ENCODE data around the gene FHAD1.
"Not testable (repeated sequence)": the region's sequence is repeated elsewhere in the genome, so short reads cannot be mapped to it uniquely, and the experiment has no call there.

FHAD1 gene

DNA sequence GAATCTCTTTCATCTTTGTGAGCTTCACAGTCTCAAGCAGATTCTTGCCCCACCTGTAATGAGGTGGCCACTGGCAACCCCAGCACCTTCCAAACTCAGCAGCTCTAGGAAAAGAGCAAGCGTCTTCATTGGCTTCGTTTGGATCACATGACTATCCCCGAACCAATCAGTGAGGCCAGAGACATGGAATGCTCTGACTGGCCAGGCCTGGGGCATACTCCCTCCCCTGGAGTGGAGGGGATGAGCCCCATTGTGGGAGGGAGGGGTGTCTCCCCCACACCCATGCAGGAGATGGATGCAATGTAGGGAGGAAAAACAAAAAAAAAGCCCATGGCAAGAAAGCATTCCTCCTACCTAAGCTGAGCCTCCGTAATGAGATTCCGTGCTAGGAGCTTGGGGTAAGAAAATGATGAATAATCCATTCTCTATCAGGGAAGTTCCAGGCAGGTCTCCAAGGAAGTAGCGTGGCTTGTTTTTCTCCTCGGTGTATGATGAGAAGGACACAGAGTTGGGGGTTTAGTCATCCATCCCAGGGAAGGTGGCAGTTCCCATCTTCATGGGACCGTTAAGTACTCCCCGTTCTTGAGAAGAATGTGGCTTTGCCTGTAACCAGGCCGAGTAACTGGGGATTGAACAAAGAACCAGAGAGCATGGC is 32.7 kb downstream of the FHAD1 start:
- no peak for DNase-seq

DNA sequence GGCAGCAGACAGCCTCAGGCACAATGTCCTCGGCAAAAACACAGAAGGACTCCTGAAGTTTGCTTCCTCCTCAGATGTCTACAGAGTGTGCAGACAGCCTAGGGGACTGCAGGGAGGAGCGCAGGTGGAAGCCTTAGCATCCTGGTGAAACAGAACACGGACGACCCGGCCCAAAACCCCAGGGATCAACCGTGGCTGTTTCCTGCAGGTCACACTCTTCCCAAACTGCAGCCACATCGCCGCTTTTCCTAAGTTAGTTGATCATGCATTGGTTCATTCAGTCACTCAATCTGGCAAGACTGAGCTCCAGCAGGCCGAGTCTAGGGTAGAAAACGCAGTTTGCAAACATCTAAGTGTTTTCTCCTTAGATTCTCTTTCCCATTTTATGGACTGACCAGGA is 33.4 kb downstream of the FHAD1 start:
- DNase-seq = no peak

DNA sequence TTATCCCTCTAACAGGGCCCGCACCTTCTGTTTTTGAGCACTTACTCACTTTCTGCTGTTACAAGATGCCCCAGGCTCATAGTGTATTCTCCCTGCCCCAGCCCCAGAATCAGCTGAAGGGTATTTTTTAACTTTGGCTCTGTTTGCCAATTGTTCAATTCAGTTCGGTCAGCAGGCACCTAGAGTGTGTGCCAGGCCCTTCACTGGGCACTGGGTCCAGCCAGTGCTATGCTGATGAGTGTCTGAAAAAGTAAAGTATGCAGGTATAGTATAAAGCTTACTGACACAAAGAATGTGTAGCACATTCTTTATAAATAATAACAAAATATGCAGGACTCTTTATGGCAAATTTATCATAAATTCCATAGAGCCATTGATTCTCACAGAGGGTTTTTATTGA is 35.0 kb downstream of the FHAD1 start:
- no peak for DNase-seq

DNA sequence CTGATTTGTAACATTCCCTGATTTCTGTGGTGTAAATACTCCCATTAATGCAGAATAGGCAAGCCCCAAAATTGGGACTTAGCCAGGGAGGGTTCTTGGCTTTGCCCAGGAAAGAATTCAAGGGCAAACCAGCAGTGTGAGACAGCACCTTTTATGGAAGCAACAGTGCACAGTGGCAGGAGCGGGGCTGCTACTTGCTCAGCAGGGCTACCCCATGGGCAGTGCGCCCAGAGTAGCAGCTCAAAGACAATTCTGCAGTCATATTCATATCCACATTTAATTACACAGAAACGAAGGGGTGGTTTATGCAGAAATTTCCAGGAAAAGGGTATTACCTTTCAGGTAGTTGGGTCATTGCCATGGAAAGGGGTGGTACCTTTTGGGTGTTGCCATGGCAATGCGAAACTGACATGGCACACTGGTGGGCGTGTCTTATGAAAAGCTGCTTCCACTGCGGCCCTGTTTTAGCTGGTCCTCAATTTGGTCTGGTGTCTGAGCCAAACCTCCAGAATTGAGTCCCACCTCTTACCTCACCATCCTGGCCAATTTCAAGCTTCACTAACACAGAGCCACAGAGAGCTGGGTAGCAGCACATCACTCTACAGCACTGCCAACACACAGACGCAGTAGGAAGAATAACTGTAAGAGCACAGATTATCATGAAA is 35.9 kb downstream of the FHAD1 start:
- no peak for DNase-seq

DNA sequence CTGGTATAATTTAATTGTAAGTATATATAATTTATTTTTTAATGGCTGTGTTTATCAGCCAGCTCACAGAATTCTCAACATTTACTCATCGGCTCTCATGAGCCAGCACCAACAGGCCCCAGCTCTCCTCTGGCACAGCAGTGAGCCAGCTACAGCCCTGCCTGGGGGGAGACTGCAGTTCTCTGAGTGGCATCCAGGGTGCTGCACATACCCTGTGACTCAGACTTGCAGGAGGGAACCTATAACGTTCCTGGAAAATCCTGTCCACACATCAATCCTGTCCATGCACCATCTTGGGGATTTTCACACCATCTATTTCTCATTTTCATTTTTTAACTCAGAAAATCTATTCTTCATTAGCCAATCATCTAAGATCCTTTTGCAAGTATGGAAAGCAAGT is 36.5 kb downstream of the FHAD1 start:
- DNase-seq = no peak

DNA sequence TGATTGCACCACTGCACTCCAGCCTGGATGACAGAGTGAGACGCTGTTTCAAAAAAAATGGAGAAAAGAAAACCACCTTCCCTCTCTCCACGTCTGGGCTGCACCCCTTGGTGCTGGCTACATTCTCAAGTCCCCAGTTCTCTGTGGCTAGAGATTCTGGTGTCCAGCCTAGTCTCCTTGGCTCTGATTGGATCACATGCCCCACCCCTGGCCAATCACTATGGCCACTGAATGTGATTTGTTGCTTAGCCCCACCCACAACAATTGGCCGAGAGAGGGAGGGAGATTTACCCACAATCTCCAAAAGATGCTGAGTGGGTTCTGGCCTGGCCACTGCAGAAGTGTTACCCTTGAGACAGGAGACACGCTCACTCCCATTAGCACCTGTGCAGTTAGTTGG is 39.4 kb downstream of the FHAD1 start:
- no peak for DNase-seq

DNA sequence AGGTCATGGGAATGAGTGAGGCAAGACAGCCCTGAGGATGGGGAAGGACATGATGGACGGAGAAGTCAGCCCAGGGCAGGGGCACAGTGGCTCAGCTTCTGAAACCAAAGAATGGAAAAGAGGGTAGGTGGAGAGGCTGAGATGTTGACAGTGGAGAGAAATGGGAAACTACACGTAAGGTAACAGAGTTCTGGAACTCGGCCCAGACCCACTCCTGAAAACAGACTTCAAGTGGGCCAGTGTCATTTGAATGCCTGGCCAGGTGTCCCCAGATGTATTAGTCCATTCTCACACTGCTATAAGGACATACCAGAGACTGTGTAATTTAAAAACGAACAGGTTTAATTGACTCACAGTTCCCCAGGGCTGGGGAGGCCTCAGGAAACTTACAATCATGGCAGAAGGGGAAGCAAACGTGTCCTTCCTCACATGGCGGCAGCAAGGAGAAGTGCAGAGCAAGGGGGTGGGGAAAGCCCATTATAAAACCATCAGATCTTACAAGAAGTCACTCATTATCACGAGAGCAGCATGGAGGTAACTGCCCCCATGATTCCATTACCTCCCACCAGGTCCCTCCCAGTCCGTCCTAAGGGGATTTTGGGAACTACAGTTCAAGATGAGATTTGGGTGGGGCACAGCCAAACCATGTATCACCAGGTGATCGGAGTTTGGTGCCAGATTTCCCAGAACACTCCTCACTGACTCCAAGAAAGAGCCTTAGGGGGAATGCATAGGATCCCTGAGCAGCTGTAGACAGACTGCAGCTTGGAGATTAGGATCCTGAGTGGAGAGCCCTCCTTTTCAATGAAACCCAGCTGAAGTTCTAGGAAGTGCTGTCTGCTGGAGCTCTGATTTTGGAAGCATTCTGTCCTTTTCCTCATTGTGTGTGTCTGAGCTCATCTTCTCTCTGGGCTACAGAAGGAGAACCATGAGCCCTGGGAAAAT is 40.3 kb downstream of the FHAD1 start:
- DNase-seq = no peak

DNA sequence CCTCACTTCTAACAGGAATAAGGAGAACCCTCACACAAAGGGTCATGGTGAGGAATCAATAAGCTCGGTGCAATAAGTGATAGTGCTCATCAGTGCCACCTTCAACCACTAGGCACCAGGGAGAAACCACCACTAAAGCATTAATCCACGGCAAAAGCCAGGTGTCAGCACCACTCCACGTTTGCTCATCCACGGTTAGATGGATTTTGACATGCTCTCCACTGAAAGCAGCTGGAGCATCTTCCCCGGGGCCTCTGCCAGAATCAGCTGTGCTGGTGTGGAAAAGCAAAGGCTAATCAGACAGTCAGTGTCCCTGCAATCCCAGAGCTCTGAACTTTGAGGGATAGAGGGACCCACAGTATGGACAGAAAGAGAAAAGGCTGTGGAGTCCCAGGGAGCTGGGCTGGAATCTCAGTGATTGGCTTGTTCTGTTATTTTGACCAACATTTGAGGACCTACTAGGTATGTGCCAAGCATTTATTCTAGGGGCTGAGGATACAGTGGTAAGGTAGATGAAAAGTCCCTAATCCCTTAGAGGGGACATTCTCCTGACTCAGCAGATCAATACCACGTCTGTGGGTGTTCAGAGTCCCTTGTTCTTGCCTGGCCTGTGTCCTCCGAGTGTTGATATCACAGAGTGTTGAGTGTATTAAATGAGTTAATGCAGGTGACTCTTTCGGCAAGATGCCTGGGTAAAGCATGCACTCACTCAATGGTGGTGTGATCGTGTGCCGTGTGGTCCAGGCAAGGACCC is 41.3 kb downstream of the FHAD1 start:
- no peak for DNase-seq

DNA sequence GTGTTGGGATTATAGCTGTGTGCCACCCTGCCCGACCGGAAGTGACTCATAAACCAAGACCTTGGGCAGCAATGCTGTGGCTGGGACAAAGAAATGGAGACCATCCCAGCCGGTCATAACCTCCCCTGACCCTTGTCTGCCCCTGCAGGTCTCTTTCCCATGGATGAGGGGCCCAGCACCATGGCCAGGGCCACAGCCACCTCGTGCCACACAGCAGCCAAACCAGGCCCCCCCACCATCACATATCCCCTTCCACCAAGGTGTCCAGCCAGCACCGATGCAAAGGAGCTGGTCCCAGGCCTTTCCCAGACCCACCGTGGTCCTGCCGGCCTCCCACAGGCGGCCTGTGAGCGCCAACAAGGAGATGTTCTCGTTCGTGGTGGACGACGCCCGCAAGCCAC is 42.2 kb downstream of the FHAD1 start:
- DNase-seq = no peak

DNA sequence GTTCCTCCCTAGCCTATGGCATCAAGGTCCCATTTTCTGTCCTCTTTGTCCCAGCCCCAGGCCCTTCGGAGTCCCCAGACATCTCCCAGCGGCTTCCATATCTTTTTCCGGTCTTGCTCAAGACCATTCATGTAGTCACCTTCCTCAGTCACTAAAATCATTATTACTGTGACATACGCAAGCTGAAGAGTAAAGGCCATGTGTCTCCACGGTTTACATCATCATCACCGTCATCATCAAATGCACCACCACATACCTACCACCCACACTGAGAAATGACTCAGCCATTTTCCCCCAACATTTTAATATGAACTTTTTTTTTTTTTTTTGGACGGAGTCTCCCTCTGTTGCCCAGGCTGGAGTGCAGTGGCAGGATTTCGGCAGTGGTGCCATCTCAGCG is 43.4 kb downstream of the FHAD1 start:
- DNase-seq = no peak

DNA sequence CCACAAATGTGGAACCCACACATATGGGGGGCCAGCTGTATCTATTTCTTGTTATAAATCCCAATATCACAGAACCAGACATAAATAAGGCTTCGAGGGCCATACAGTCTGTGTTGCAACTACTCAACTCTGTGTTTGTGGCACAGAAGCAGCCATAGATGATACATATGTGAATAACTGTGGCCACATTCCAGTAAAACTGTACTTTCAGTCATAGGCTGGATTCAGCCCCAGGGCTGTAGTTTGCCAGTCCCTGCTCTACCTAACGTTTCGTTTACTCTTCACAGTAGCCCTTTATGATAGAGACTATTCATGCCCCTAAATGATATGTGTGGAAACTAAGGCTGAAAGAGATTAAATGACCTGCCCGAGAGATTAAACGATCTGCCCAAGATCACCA is 48.7 kb downstream of the FHAD1 start:
- DNase-seq = no peak

DNA sequence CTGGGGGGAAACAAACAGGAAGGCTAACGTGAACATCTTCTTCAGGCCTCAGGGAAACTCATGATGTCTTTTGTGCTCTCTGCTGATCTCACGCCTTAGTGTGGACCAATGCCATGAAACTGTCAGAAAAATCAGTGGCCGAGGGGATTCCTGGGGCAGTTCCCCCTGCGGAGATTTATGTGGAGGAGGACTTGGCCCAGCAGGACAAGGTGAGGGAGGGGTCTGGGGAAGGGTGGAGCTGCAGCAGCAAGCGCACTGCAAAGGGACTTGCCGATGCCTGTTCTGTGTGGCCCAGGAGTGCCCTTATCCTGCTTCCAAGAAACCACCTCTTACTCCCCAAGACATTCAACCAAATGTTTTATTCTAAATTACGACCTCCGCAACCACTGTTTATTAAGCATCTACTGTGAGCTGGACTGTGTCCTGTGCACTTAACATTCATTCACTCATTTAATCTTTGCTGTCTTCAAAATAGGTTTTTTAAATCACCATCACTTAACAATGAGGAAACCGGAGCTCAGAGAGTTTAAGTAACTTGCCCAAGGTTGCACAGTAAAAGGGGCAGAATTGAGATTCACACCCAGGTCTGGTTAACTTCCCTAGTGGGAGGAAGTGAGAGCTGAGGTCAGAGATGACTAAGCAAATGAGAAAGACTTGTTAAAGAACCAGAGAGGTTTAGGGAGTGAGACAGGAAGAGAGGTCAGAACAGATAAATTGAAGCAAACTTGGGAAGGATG is 49.7 kb downstream of the FHAD1 start:
- no peak for DNase-seq

DNA sequence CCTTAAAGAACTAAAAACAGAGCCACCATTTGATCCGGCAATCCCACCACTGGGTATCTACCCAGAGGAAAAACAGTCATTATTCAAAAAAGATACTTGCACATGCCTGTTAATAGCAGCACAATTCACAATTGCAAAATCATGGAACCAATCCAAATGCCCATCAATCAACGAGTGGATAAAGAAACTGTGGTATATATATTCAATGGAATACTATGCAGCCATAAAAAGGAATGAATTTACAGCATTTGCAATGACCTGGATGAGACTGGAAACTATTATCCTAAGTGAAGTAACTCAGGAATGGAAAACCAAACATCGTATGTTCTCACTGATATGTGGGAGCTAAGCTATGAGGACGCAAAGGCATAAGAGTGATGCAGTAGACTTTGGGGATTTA is 51.0 kb downstream of the FHAD1 start:
- not testable (repeated sequence) for DNase-seq

DNA sequence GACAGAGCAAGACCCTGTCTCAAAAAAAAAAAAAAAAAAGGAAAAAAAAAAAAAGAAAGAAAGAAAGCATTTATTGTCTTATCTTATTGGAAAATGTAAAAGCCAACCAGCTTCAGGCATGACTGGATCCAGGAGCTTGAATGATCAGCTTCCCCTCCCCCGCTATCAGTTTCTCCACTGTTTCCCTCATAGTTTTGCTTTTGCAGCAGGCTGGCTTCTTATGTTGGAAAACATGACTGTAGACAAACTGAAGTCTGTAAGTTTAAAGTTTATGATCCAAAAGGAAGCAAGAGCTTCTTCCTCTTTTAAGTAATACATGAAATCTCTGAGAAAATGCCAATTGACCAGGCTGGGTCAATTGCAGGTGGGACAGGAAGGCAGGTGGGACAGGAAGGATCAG is 52.2 kb downstream of the FHAD1 start:
- no peak for DNase-seq

DNA sequence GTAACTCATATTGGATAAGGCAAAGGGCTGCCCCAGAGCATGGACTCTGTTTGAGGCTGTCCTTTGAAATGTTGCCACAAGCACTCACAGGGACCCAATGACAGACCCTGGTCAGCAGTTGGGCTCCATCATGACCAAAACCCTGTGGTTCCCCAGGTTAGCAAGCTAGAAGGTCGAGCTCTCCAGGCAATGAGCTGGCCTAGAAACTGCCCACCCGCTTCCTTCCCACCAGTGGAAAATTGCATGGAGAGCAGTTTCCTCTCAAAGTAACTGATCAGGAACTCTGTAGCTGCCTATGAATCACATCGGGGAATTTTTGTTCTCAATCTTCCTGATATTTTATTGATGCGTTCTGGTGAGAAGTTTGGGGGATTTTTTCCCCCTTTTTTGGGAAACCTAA is 52.8 kb downstream of the FHAD1 start:
- DNase-seq = no peak

DNA sequence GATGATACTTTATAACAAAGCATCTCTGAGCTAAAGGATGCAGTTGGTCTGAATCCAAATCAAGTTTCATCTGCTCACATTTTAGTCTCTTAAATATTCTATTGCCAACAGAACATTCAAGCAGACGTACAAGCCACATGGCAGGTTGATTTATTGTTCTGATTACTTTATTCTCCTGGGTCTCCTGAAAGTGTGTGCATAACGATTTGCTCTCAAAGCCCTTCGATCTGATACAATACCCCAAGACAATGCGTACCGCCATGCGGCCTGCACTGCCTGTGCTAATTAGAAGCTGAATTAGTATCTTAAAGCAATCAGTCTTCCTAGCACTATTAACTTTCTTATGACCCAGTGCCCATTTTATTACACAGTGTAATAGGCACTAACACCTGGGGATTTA is 56.9 kb downstream of the FHAD1 start:
- DNase-seq = no peak

DNA sequence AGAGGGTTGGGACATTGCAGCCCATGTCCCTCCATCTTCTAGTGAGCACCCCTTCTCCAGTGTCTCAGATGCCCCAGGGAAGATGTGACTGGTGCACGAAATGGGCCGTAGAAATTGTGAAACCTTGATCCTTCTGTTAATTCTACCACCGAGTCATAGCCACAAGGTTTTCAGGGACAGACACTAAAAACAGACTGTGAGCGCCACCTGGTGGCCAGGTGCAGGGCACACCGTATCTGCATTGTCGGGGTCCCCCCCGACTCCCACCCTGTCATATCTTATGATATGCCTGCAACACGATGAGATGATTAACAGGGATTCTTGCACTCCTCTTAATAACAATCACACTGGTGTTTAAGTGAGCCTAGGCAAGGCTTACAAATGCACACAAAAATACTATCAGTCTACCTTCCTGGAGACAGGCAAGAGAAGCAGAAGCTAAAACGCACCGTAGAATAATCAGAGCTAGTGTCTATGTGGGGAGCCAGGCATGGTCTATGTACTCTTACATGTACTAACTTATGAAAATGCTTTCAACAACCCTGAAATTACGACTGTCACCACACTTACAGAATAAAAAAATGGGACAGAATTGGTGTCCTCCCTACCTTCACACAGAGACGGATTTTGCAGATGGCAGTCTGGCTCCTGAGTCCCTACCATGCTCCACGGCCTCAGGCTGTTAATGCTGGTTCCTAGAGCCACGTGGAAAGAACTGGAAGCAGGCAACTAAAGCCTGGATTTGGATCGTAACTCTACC is 57.9 kb downstream of the FHAD1 start:
- peak; percentile 24 for DNase-seq

DNA sequence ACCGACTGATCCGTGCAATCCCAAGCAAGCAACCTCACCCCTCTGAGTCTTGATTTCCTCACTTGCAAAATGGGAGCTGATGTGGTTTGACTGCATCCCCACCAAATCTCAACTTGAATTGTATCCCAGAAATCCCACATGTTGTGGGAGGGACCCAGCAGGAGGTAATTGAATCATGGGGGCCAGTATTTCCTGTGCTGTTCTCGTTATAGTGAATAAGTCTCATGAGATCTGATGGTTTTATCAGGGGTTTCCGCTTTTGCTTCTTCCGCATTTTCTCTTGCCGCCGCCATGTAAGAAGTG is 58.4 kb downstream of the FHAD1 start:
- no peak for DNase-seq

DNA sequence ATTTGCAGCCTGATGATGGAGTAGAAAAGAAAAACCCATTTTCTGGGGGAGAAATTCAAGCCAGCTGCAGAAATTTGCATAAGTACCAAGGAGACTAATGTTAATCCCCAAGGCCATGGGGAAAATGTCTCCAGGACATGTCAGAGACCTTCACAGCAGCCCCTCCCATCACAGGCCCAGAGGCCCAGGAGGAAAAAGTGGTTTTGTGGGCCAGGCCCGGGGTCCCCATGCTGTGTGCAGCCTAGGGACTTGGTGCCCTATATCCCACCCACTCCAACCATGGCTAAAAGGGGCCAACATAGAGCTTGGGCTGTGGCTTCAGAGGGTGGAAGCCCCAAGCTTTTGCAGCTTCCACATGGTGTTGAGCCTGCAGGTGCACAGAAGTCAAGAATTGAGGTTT is 59.3 kb downstream of the FHAD1 start:
- DNase-seq = not testable (repeated sequence)

DNA sequence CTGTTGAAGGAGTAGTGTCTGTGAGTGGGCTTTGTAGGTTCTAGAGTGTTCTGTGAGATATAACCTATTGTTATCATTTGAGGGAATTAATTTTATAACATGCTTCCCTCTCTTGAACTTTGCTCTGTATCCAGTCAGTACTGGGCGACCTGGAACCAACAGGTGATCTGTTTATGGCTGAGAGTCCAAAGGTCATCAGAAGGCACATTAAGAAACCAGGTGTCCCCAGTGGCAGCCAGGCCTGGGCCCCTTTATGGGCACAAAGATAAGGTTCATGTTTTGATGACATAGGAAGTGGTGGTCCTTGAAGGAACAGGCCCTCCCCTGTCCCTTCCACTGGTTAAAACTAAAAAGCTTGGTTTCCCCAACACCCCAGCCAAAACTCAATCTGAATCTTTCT is 61.1 kb downstream of the FHAD1 start:
- no peak for DNase-seq

DNA sequence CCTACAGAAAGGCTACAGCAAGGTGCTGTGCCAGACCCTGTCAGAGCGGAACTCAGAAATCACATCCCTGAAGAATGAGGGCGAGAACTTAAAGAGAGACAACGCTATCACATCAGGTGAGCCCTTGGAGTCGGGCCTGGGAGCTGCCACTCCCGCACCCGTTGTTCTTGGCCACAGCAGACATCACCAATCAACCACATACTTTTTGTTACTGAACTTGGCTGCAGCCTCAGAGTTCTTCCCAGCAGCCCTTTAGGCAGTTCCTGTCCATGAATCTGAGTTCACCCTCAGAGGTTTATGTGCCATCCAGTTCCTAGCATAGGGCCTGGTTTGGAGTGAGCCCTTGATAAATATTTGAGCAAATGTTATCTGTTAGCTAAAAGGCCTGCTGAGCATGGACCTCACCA is 61.6 kb downstream of the FHAD1 start:
- no peak for DNase-seq

DNA sequence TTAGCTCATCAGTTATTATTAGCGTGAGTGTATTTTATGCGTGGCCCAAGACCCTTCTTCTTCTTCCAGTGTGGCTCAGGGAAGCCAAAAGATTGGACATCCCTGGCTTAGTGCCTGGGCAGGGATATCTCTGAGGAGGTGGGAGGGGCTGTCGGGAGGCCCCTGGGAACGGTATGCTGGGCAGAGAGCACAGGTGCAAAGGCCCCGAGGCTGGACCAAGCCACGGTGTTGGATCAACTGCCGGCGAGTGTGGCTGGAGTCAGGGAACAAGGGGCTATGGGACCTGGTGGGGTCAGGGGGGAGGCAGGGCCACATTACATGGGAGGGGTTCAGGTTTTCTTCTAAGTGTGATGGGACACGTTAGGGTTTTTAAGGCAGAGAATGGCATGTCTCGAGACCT is 62.7 kb downstream of the FHAD1 start:
- no peak for DNase-seq

Data from KG1 (cell line).